Spleen (tissue), 7 donors: Measurements from ENCODE around the gene ACOT6.

Experiments
- POLR2A ChIP-seq, 3 donors: fragments of 450-650 bp; IDR thresholded peaks; one replicate each; pipeline ENCODE4 v1.5.1; 2017; ENCODE audit warnings: antibody characterized with exemption in 3 of 3, mild to moderate bottlenecking in 1 of 3
- POLR2AphosphoS5 ChIP-seq, 3 donors: sonication (generic); formaldehyde crosslinking; IDR thresholded peaks; one replicate each; pipeline ENCODE4 v1.5.1; 2017; ENCODE audit warnings: antibody characterized with exemption in 3 of 3
- TF ChIP-seq, protein P1 (sequence below), 11 experiments: fragments of 200-600 bp in 7 of 11; fragments of 450-650 bp in 4 of 11; sonication (generic) in 4 of 11; IDR thresholded peaks in 8 of 11; conservative IDR thresholded peaks in 3 of 11; 1 replicate in 7 of 11; 2 replicates in 4 of 11; pipeline versions ENCODE4 v1.4.0 to v1.8.0; 2016 to 2021; ENCODE audit warnings: antibody characterized with exemption in 11 of 11, inconsistent platforms in 4 of 11, mild to moderate bottlenecking in 1 of 11
- donor health status: DM: no; HTN: no; CAD: no; lungs with moderate emphysema.
- donor health status: DM: no; HTN: no; CAD: no.
- donor health status: DM: no; HTN: no; CAD: no.

DNA sequence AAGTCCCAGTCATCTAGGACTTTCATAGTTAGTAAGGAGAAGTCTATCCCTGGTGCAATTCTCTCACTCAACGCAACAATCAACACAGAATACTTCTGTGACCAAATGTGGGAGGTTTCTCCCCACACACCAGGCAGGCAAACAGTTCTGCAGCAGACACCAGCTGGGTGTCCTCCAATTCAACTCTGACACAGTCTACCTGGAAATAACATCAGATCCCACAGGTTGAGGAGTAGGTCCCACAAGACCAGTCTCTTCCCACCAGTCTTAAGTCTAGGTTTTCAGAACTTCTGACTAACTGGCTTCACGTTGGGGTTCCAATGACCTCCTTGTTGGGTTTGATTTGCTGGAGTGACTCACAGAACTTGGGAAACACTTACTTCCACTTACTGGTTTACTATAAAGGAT is 14.8 kb downstream of the ACOT6 start:
- TF ChIP-seq POLR2AphosphoS5 (IDR thresholded peaks at IDR 0.05) (no peak), POLR2A (IDR thresholded peaks at IDR 0.05) (no peak)
- TF ChIP-seq, protein P1, sequence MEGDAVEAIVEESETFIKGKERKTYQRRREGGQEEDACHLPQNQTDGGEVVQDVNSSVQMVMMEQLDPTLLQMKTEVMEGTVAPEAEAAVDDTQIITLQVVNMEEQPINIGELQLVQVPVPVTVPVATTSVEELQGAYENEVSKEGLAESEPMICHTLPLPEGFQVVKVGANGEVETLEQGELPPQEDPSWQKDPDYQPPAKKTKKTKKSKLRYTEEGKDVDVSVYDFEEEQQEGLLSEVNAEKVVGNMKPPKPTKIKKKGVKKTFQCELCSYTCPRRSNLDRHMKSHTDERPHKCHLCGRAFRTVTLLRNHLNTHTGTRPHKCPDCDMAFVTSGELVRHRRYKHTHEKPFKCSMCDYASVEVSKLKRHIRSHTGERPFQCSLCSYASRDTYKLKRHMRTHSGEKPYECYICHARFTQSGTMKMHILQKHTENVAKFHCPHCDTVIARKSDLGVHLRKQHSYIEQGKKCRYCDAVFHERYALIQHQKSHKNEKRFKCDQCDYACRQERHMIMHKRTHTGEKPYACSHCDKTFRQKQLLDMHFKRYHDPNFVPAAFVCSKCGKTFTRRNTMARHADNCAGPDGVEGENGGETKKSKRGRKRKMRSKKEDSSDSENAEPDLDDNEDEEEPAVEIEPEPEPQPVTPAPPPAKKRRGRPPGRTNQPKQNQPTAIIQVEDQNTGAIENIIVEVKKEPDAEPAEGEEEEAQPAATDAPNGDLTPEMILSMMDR (IDR thresholded peaks at IDR 0.05 in 8 of 11, conservative IDR thresholded peaks at IDR 0.05 in 3 of 11) = no peak
